HCT116 (cell line): ENCODE results near the gene CCDC192. TPM values are rescaled to one million over a fixed set of nuclear protein-coding genes. Genes with fewer than 3 reads are reported as not detected.

Experiments used
- ATAC-seq: fragments of 200-7000 bp; cut with Tn5 transposase; 2 replicates; pipeline ENCODE4 v1.9.1; 2020; ENCODE audit warnings: mild to moderate bottlenecking, moderate library complexity
- BruUV-seq: library from RNA; stranded (reverse); fragments of 400-500 nt; replicated peaks from 2 replicates; lab custom pipeline; 2021; lab: Mats Ljungman, UMichigan
- CTCF ChIA-PET: fragments of 300-600 bp; sonication (Branson Sonifier 250); formaldehyde crosslinking; loops from one replicate; lab custom pipeline; 2021; ENCODE audit warnings: antibody characterized with exemption; lab: Charles Lee
- POLR2A ChIA-PET: fragments of 300-600, 350-600 bp; sonication (Branson Sonifier 250); formaldehyde crosslinking; loops from one replicate; lab custom pipeline; 2021; ENCODE audit warnings: antibody characterized with exemption; lab: Charles Lee
- RAD21 ChIA-PET, 2 experiments: fragments of 300-600 bp; sonication (Branson Sonifier 250); formaldehyde crosslinking; loops; one replicate each; lab custom pipeline; 2023; ENCODE audit warnings: low total read pairs in 2 of 2; ENCODE audit not compliant: uncharacterized antibody in 2 of 2, unreplicated experiment in 2 of 2, low non-redundant PET in 1 of 2; lab: Charles Lee
- DNase-seq: peaks from one replicate; pipeline ENCODE4 v3.0.0-alpha.2; 2010; ENCODE audit warnings: low read depth, low spot score
- H2AFZ ChIP-seq: fragments of 200-600 bp; shearing (Covaris generic), sonication (generic); 2 replicates; pipeline ENCODE4 v1.6.1; 2017; ENCODE audit warnings: low read depth, mixed run types, mixed read lengths, antibody characterized with exemption, low read length; ENCODE audit not compliant: poor library complexity, severe bottlenecking
- H3K27ac ChIP-seq: 2 replicates; pipeline ENCODE4 v1.5.1; 2012; ENCODE audit warnings: low read depth, low read length
- H3K27me3 ChIP-seq: fragments of 200-600 bp; sonication (generic); 2 replicates; pipeline ENCODE4 v1.6.1; 2016; ENCODE audit warnings: mixed run types, low read length, mixed read lengths; ENCODE audit not compliant: insufficient read depth
- H3K36me3 ChIP-seq, 2 experiments: fragments of 200-500 bp in 1 of 2; fragments of 200-600 bp in 1 of 2; sonication (Bioruptor generic) in 1 of 2; sonication (generic) in 1 of 2; 2 replicates each; pipeline versions ENCODE4 v1.5.1 to v1.6.1; 2014 to 2016; ENCODE audit warnings: low read length in 2 of 2, inconsistent platforms in 1 of 2, mixed read lengths in 1 of 2, mixed run types in 1 of 2; ENCODE audit not compliant: insufficient read depth in 2 of 2, control insufficient read depth in 1 of 2
- H3K4me1 ChIP-seq, 2 experiments: fragments of 200-600 bp in 1 of 2; sonication (generic) in 1 of 2; 2 replicates each; pipeline versions ENCODE4 v1.5.1 to v1.6.1; 2012 to 2017; ENCODE audit warnings: low read length in 2 of 2, inconsistent platforms in 1 of 2, mild to moderate bottlenecking in 1 of 2, mixed read lengths in 1 of 2, mixed run types in 1 of 2, moderate library complexity in 1 of 2; ENCODE audit not compliant: insufficient read depth in 2 of 2, control insufficient read depth in 1 of 2
- H3K4me2 ChIP-seq: fragments of 200-600 bp; sonication (generic); 2 replicates; pipeline ENCODE4 v1.6.1; 2017; ENCODE audit warnings: mixed run types, low read length, mixed read lengths
- H3K4me3 ChIP-seq, 2 experiments: fragments of 200-600 bp in 1 of 2; sonication (generic) in 1 of 2; replicated peaks in 1 of 2; 2 replicates each; pipeline ENCODE4 v1.5.1; 2011 to 2016; ENCODE audit warnings: low read length in 2 of 2, control low read depth in 1 of 2, low read depth in 1 of 2, mild to moderate bottlenecking in 1 of 2, mixed read lengths in 1 of 2, mixed run types in 1 of 2
- H3K79me2 ChIP-seq: fragments of 200-600 bp; sonication (generic); 2 replicates; pipeline ENCODE4 v1.6.1; 2017; ENCODE audit warnings: mild to moderate bottlenecking, mixed run types, low read length, moderate library complexity, mixed read lengths; ENCODE audit not compliant: insufficient read depth
- H3K9ac ChIP-seq: fragments of 200-600 bp; sonication (generic); 2 replicates; pipeline ENCODE4 v1.6.1; 2016; ENCODE audit warnings: low read length, mixed read lengths
- H3K9me2 ChIP-seq: fragments of 200-600 bp; sonication (generic), shearing (Covaris generic); 2 replicates; pipeline ENCODE4 v1.6.1; 2017; ENCODE audit warnings: mixed run types, mild to moderate bottlenecking, moderate library complexity; ENCODE audit not compliant: insufficient read depth
- H3K9me3 ChIP-seq, 2 experiments: fragments of 200-500 bp in 1 of 2; fragments of 200-600 bp in 1 of 2; sonication (Bioruptor generic) in 1 of 2; sonication (generic) in 1 of 2; 2 replicates each; pipeline ENCODE4 v1.6.1; 2014 to 2017; ENCODE audit warnings: low read length in 2 of 2, mixed read lengths in 2 of 2, inconsistent platforms in 1 of 2, low read depth in 1 of 2, mild to moderate bottlenecking in 1 of 2, mixed run types in 1 of 2, moderate library complexity in 1 of 2; ENCODE audit not compliant: control insufficient read depth in 1 of 2, insufficient read depth in 1 of 2
- H4K20me1 ChIP-seq: fragments of 200-600 bp; sonication (generic), shearing (Covaris generic); 2 replicates; pipeline ENCODE4 v1.6.1; 2017; ENCODE audit warnings: mixed run types, mild to moderate bottlenecking, moderate library complexity; ENCODE audit not compliant: insufficient read depth
- ATF3 ChIP-seq: IDR thresholded peaks from 2 replicates; pipeline ENCODE4 v1.6.1; 2012
- CBX3 ChIP-seq: IDR thresholded peaks from 2 replicates; pipeline ENCODE4 v1.6.1; 2012; ENCODE audit warnings: low read depth
- CEBPB ChIP-seq: IDR thresholded peaks from 2 replicates; pipeline ENCODE4 v1.6.1; 2012; ENCODE audit warnings: low read depth
- EGR1 ChIP-seq: IDR thresholded peaks from 2 replicates; pipeline ENCODE4 v1.6.1; 2012; ENCODE audit warnings: low read depth
- ELF1 ChIP-seq: IDR thresholded peaks from 2 replicates; pipeline ENCODE4 v1.6.1; 2012; ENCODE audit warnings: low read depth, borderline replicate concordance
- EZH2 ChIP-seq: fragments of 200-600 bp; sonication (generic); IDR thresholded peaks from 2 replicates; pipeline ENCODE4 v1.6.1; 2017; ENCODE audit warnings: antibody characterized with exemption, mixed run types
- EZH2phosphoT487 ChIP-seq: fragments of 200-600 bp; IDR thresholded peaks from 2 replicates; pipeline ENCODE4 v1.6.1; 2018; ENCODE audit warnings: antibody characterized with exemption, borderline replicate concordance
- FOSL1 ChIP-seq: IDR thresholded peaks from 2 replicates; pipeline ENCODE4 v1.6.1; 2012; ENCODE audit warnings: low read depth
- JUND ChIP-seq: IDR thresholded peaks from 2 replicates; pipeline ENCODE4 v1.6.1; 2012
- MAX ChIP-seq: IDR thresholded peaks from 2 replicates; pipeline ENCODE4 v1.6.1; 2012
- POLR2A ChIP-seq: IDR thresholded peaks from 2 replicates; pipeline ENCODE4 v1.7.0; 2011; ENCODE audit warnings: borderline replicate concordance; ENCODE audit not compliant: insufficient read depth, insufficient read length; ENCODE audit errors: extremely low read depth
- POLR2AphosphoS5 ChIP-seq: IDR thresholded peaks from 2 replicates; pipeline ENCODE4 v1.6.1; 2011; ENCODE audit warnings: mild to moderate bottlenecking, low read depth, low read length, moderate library complexity
- SIN3A ChIP-seq: IDR thresholded peaks from 2 replicates; pipeline ENCODE4 v1.6.1; 2012; ENCODE audit warnings: low read depth
- SRF ChIP-seq: IDR thresholded peaks from 2 replicates; pipeline ENCODE4 v1.6.1; 2012; ENCODE audit warnings: low read depth
- TCF7L2 ChIP-seq: IDR thresholded peaks from 2 replicates; pipeline ENCODE4 v1.7.0; 2011; ENCODE audit warnings: borderline replicate concordance, inconsistent platforms; ENCODE audit not compliant: insufficient read depth, insufficient read length; ENCODE audit errors: extremely low read depth
- YY1 ChIP-seq: IDR thresholded peaks from 2 replicates; pipeline ENCODE4 v1.6.1; 2011; ENCODE audit warnings: low read length, low read depth, moderate library complexity, mild to moderate bottlenecking; ENCODE audit not compliant: insufficient replicate concordance; ENCODE audit errors: extremely low read depth
- ZBTB33 ChIP-seq: IDR thresholded peaks from 2 replicates; pipeline ENCODE4 v1.6.1; 2011; ENCODE audit warnings: mild to moderate bottlenecking, low read length, moderate library complexity; ENCODE audit not compliant: insufficient replicate concordance; ENCODE audit errors: extremely low read depth
- intact Hi-C: fragments of 100-400 bp; cut with micrococcal nuclease; formaldehyde crosslinking; loops from 2 replicates; pipeline ENCODE4 v1.10.0; 2022
- total RNA-seq: library from RNA; stranded (reverse); gene quantifications from one replicate; pipeline ENCODE4 v1.2.1, GENCODE V29; 2021; ENCODE audit not compliant: unreplicated experiment

Gene CCDC192
- total RNA-seq, 1 experiment from 2014 or later: not detected

- no peak for DNase-seq
- H3K79me2 ChIP-seq: no peaks in the 10 kb centered on the region
- no peaks in the 10 kb centered on the region for H4K20me1 ChIP-seq
- no peaks in the 10 kb centered on the region; the same call in 1 of the 2 replicates for H3K9me2 ChIP-seq
- intact Hi-C loops: no loop called here
- BruUV-seq: no TSS peak
- no peak for ATAC-seq
- H3K4me2 ChIP-seq: no peak overlapping the region
- H2AFZ ChIP-seq: no peak overlapping the region
- H3K27me3 ChIP-seq: no peaks in the 10 kb centered on the region
- ChIA-PET POLR2A (no interaction called here), CTCF (no interaction called here), RAD21 (no interaction called here)
- no peak overlapping the region for H3K9ac ChIP-seq
- H3K36me3 ChIP-seq: no peaks in the 10 kb centered on the region
- no peak overlapping the region for H3K27ac ChIP-seq
- TF ChIP-seq SIN3A (no peak), ZBTB33 (no peak), MAX (no peak), EZH2phosphoT487 (no peak), SRF (no peak), ELF1 (no peak), CEBPB (no peak)
- TF ChIP-seq, all 23 proteins: peak for 0
- Histone ChIP-seq H3K9me3 (no peaks in the 10 kb centered on the region; a peak in 1 of 4 replicates), H3K4me1 (no peaks in the 10 kb centered on the region), H3K4me3 (no peak overlapping the region)
Observed at GRCh38 chr5:127796211-127796610, 93.0 kb downstream of the CCDC192 start.

- no peak overlapping the region for H2AFZ ChIP-seq
- ChIA-PET POLR2A (no interaction called here), RAD21 (no interaction called here), CTCF (no interaction called here)
- no peak overlapping the region for H3K9ac ChIP-seq
- no peaks in the 10 kb centered on the region; the same call in 1 of the 2 replicates for H3K9me2 ChIP-seq
- no peaks in the 10 kb centered on the region for H3K4me1 ChIP-seq
- no TSS peak for BruUV-seq
- intact Hi-C loops: no loop called here
- no peaks in the 10 kb centered on the region for H3K27me3 ChIP-seq
- DNase-seq (no peak), ATAC-seq (no peak)
- no peaks in the 10 kb centered on the region for H3K79me2 ChIP-seq
- no peaks in the 10 kb centered on the region for H3K9me3 ChIP-seq
- H3K36me3 ChIP-seq: no peaks in the 10 kb centered on the region
- H3K4me2 ChIP-seq: no peak overlapping the region
- no peak overlapping the region for H3K27ac ChIP-seq
- no peaks in the 10 kb centered on the region for H4K20me1 ChIP-seq
- H3K4me3 ChIP-seq: no peak overlapping the region
- TF ChIP-seq CEBPB (no peak), ELF1 (no peak), TCF7L2 (no peak), JUND (no peak), SRF (no peak), EZH2 (no peak), YY1 (no peak), POLR2A (no peak), POLR2AphosphoS5 (no peak), CBX3 (no peak), EGR1 (no peak), EZH2phosphoT487 (no peak), SIN3A (no peak), ATF3 (no peak), FOSL1 (no peak), MAX (no peak)
Observed at GRCh38 chr5:127799293-127799905, 96.2 kb downstream of the CCDC192 start.
